ENCODE results near the gene GNAT2.

The GNAT2 gene

DNA sequence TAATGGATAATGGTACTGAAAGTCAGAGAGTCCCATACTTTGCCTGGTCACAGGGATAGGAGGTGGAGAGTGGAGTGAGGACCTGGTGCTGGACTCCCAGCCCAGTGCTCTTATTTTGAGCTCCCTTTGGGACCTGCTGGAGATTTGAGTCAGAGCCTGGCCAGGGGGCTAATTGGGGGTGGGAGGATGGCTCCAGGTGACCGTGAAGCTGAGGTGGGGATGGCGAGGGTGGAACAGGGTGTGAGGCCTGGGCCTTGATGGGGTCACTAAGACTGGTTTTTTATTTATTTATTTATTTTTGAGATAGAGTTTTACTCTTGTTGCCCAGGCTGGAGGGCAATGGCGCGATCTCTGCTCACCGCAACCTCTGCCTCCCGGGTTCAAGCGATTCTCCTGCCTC is 18.0 kb upstream of the GNAT2 start:
- no peaks in the 10 kb centered on the region for H3K9me3 ChIP-seq (ENCODE audit: low read length)
- H3K4me1 ChIP-seq (ENCODE audit: insufficient read depth, low read length, severe bottlenecking) = no peaks in the 10 kb centered on the region
- no peaks in the 10 kb centered on the region for H3F3A ChIP-seq (ENCODE audit: insufficient read depth, low read length)
- H2AFZ ChIP-seq (ENCODE audit: low read length) = no peak overlapping the region
- no peak overlapping the region for H3K4me2 ChIP-seq (ENCODE audit: low read length)
- no peak overlapping the region for H3K9ac ChIP-seq (ENCODE audit: low read length)
- no peaks in the 10 kb centered on the region for H3K27me3 ChIP-seq (ENCODE audit: insufficient read depth, low read length)
- TF ChIP-seq EZH2 (IDR thresholded peaks at IDR 0.05; ENCODE audit: borderline replicate concordance, low read length) (no peak), CTCF (IDR thresholded peaks at IDR 0.05; ENCODE audit: low read length) (no peak)
- H3K36me3 ChIP-seq (ENCODE audit: insufficient read depth, low read length) = peaks cover 1% of the 10 kb centered on the region; the same call in 1 of the 2 replicates
- no peak overlapping the region for H3K27ac ChIP-seq (ENCODE audit: low read depth, low read length, poor library complexity, severe bottlenecking)
- no peak overlapping the region for H3K4me3 ChIP-seq (ENCODE audit: low read depth, low read length, poor library complexity, severe bottlenecking)
- H3K79me2 ChIP-seq (ENCODE audit: insufficient read depth, low read length) = no peaks in the 10 kb centered on the region
- no peaks in the 10 kb centered on the region for H4K20me1 ChIP-seq (ENCODE audit: insufficient read depth, low read length)
- no peaks in the 10 kb centered on the region for H3K9me2 ChIP-seq (ENCODE audit: low read depth, low read length)

- Histone ChIP-seq H3K36me3 (ENCODE audit: insufficient read depth, low read length) (peaks cover 11% of the 10 kb centered on the region; the same call in 1 of the 2 replicates), H3K4me3 (ENCODE audit: low read depth, low read length, poor library complexity, severe bottlenecking) (no peak overlapping the region), H3K27ac (ENCODE audit: low read depth, low read length, poor library complexity, severe bottlenecking) (no peak overlapping the region), H3K27me3 (ENCODE audit: insufficient read depth, low read length) (no peaks in the 10 kb centered on the region), H4K20me1 (ENCODE audit: insufficient read depth, low read length) (no peaks in the 10 kb centered on the region), H3K9me2 (ENCODE audit: low read depth, low read length) (no peaks in the 10 kb centered on the region), H3K4me1 (ENCODE audit: insufficient read depth, low read length, severe bottlenecking) (no peaks in the 10 kb centered on the region), H3K4me2 (ENCODE audit: low read length) (no peak overlapping the region), H3F3A (ENCODE audit: insufficient read depth, low read length) (no peaks in the 10 kb centered on the region), H3K9ac (ENCODE audit: low read length) (no peak overlapping the region), H2AFZ (ENCODE audit: low read length) (no peak overlapping the region), H3K79me2 (ENCODE audit: insufficient read depth, low read length) (no peaks in the 10 kb centered on the region), H3K9me3 (ENCODE audit: low read length) (no peaks in the 10 kb centered on the region)
- no peak for TF ChIP-seq EZH2 (IDR thresholded peaks at IDR 0.05; ENCODE audit: borderline replicate concordance, low read length)
- TF ChIP-seq CTCF (IDR thresholded peaks at IDR 0.05; ENCODE audit: low read length) = no peak
Observed at GRCh38 chr1:109636201-109636952, 17.0 kb upstream of the GNAT2 start.

- H2AFZ ChIP-seq (ENCODE audit: low read length) = no peak overlapping the region
- no peaks in the 10 kb centered on the region for H3K9me3 ChIP-seq (ENCODE audit: low read length)
- no peaks in the 10 kb centered on the region for H3K9me2 ChIP-seq (ENCODE audit: low read depth, low read length)
- H3K79me2 ChIP-seq (ENCODE audit: insufficient read depth, low read length) = no peaks in the 10 kb centered on the region
- no peak overlapping the region for H3K4me2 ChIP-seq (ENCODE audit: low read length)
- no peak overlapping the region for H3K27ac ChIP-seq (ENCODE audit: low read depth, low read length, poor library complexity, severe bottlenecking)
- no peaks in the 10 kb centered on the region for H3K4me1 ChIP-seq (ENCODE audit: insufficient read depth, low read length, severe bottlenecking)
- no peaks in the 10 kb centered on the region for H3F3A ChIP-seq (ENCODE audit: insufficient read depth, low read length)
- no peaks in the 10 kb centered on the region for H3K27me3 ChIP-seq (ENCODE audit: insufficient read depth, low read length)
- peaks cover 17% of the 10 kb centered on the region; the same call in 1 of the 2 replicates for H3K36me3 ChIP-seq (ENCODE audit: insufficient read depth, low read length)
- H3K4me3 ChIP-seq (ENCODE audit: low read depth, low read length, poor library complexity, severe bottlenecking) = no peak overlapping the region
- no peak overlapping the region for H3K9ac ChIP-seq (ENCODE audit: low read length)
- H4K20me1 ChIP-seq (ENCODE audit: insufficient read depth, low read length) = no peaks in the 10 kb centered on the region
- TF ChIP-seq EZH2 (IDR thresholded peaks at IDR 0.05; ENCODE audit: borderline replicate concordance, low read length) = no peak
- TF ChIP-seq CTCF (IDR thresholded peaks at IDR 0.05; ENCODE audit: low read length) = no peak
Observed at GRCh38 chr1:109635862-109636200, 16.4 kb upstream of the GNAT2 start.
